ENCODE results near the gene PDCL3. TPM values are rescaled to one million over a fixed set of nuclear protein-coding genes. Genes with fewer than 3 reads are reported as not detected.

Gene PDCL3
- total RNA-seq (2022) (21.1 and 21.3 TPM in 2 replicates), Bru-seq, nascent RNA (percentile 58 among the genes with signal in this experiment), BruChase-seq, experiment 1, labeled RNA remaining after a 2-hour chase (percentile 62 among the genes with signal in this experiment), BruChase-seq, experiment 2, labeled RNA remaining after a 6-hour chase (percentile 79 among the genes with signal in this experiment)
- long read RNA-seq, transcript PDCL3-201 (6 exons, 1,337 nt): major isoform, 102 of 111 reads
- long read RNA-seq, partial matches to known transcripts: 5 of 111 reads
- long read RNA-seq, other reads (novel, unspliced or antisense): 4 of 111 reads

GRCh38 chr2:100562613-100563406 is at the start of gene PDCL3:
Gene PDCL3, plus strand, starts transcription at chr2:100562993. Its CDS starts 75 bp downstream, at chr2:100563068.
- Mint-ChIP-seq H3K4me1 (ENCODE audit: low read depth, unreplicated experiment) (no peaks in the 10 kb centered on the region), H3K27ac (ENCODE audit: unreplicated experiment) (peak within 1 kb of the TSS; percentile 92), H3K36me3 (ENCODE audit: insufficient read depth, unreplicated experiment) (peaks cover 9% of the 10 kb centered on the region), H3K9me3 (ENCODE audit: unreplicated experiment) (no peaks in the 10 kb centered on the region), H3K4me3 (ENCODE audit: unreplicated experiment) (peak within 1 kb of the TSS; percentile 90), H3K27me3 (ENCODE audit: insufficient read depth, unreplicated experiment) (no peaks in the 10 kb centered on the region)
- BruUV-seq (replicated peaks): no TSS peak
- ChIA-PET CTCF (interaction anchor here (0.6 to 1.0 kb wide), 2 partner anchors 32 to 583 kb away, joined by 3 read pairs; no protein-coding TSS in a partner anchor), POLR2A (interaction anchor here (0.9 to 1.0 kb wide), 2 partner anchors 440 to 445 kb away, joined by 3 to 12 read pairs; partner anchors contain the start of gene RPL31)
- no peaks in the 10 kb centered on the region for H3K27me3 ChIP-seq (replicated peaks; ENCODE audit: control insufficient read depth, insufficient read depth, low read length)
- peak in 1 of 2 experiments; percentile 24 for TF ChIP-seq CTCF (IDR thresholded peaks at IDR 0.05; ENCODE audit: insufficient read depth in 1 of 2, low read depth in 1 of 2, low read length in 1 of 2, severe bottlenecking in 1 of 2, unreplicated experiment in 1 of 2)
- H3K9me3 ChIP-seq: no peaks in the 10 kb centered on the region
- H3K36me3 ChIP-seq (ENCODE audit: control insufficient read depth, insufficient read depth, low read length): no peaks in the 10 kb centered on the region
- peak within 1 kb of the TSS; percentile 66 for H3K4me3 ChIP-seq (ENCODE audit: low read depth, low read length)
- DNase-seq: peak; percentile 97 to 98
- H3K4me1 ChIP-seq: no peaks in the 10 kb centered on the region
- intact Hi-C loops (cut with micrococcal nuclease; ENCODE audit: unreplicated experiment): no loop called here

GRCh38 chr2:100513650-100514049 is 49.1 kb upstream of the PDCL3 start:
- no peaks in the 10 kb centered on the region for H3K36me3 ChIP-seq (ENCODE audit: control insufficient read depth, insufficient read depth, low read length)
- TF ChIP-seq CTCF (IDR thresholded peaks at IDR 0.05; ENCODE audit: insufficient read depth in 1 of 2, low read depth in 1 of 2, low read length in 1 of 2, severe bottlenecking in 1 of 2, unreplicated experiment in 1 of 2): no peak
- ChIA-PET CTCF (no interaction called here), POLR2A (no interaction called here)
- Mint-ChIP-seq H3K27ac (ENCODE audit: unreplicated experiment) (no peak overlapping the region), H3K9me3 (ENCODE audit: unreplicated experiment) (no peaks in the 10 kb centered on the region), H3K27me3 (ENCODE audit: insufficient read depth, unreplicated experiment) (peaks cover 9% of the 10 kb centered on the region), H3K4me3 (ENCODE audit: unreplicated experiment) (no peak overlapping the region), H3K4me1 (ENCODE audit: low read depth, unreplicated experiment) (no peaks in the 10 kb centered on the region), H3K36me3 (ENCODE audit: insufficient read depth, unreplicated experiment) (no peaks in the 10 kb centered on the region)
- DNase-seq: no peak
- no peaks in the 10 kb centered on the region for H3K9me3 ChIP-seq
- BruUV-seq (replicated peaks): no TSS peak
- no peak overlapping the region for H3K4me3 ChIP-seq (ENCODE audit: low read depth, low read length)
- intact Hi-C loops (cut with micrococcal nuclease; ENCODE audit: unreplicated experiment): no loop called here
- no peaks in the 10 kb centered on the region for H3K4me1 ChIP-seq
- no peaks in the 10 kb centered on the region for H3K27me3 ChIP-seq (replicated peaks; ENCODE audit: control insufficient read depth, insufficient read depth, low read length)

GRCh38 chr2:100517556-100517955 is 45.2 kb upstream of the PDCL3 start:
- no peaks in the 10 kb centered on the region for H3K4me1 ChIP-seq
- intact Hi-C loops (cut with micrococcal nuclease; ENCODE audit: unreplicated experiment): no loop called here
- Mint-ChIP-seq H3K36me3 (ENCODE audit: insufficient read depth, unreplicated experiment) (no peaks in the 10 kb centered on the region), H3K27me3 (ENCODE audit: insufficient read depth, unreplicated experiment) (peaks cover 8% of the 10 kb centered on the region), H3K27ac (ENCODE audit: unreplicated experiment) (no peak overlapping the region), H3K4me3 (ENCODE audit: unreplicated experiment) (no peak overlapping the region), H3K9me3 (ENCODE audit: unreplicated experiment) (no peaks in the 10 kb centered on the region), H3K4me1 (ENCODE audit: low read depth, unreplicated experiment) (no peaks in the 10 kb centered on the region)
- H3K27me3 ChIP-seq (replicated peaks; ENCODE audit: control insufficient read depth, insufficient read depth, low read length): no peaks in the 10 kb centered on the region
- no peak for TF ChIP-seq CTCF (IDR thresholded peaks at IDR 0.05; ENCODE audit: insufficient read depth in 1 of 2, low read depth in 1 of 2, low read length in 1 of 2, severe bottlenecking in 1 of 2, unreplicated experiment in 1 of 2)
- H3K9me3 ChIP-seq: no peaks in the 10 kb centered on the region
- no TSS peak for BruUV-seq (replicated peaks)
- ChIA-PET POLR2A (no interaction called here), CTCF (no interaction called here)
- H3K4me3 ChIP-seq (ENCODE audit: low read depth, low read length): no peak overlapping the region
- DNase-seq: no peak
- H3K36me3 ChIP-seq (ENCODE audit: control insufficient read depth, insufficient read depth, low read length): no peaks in the 10 kb centered on the region

Measured in Caco-2 (cell line).